AG09319 (cell line): ENCODE measurements around the gene VAV2.

Source experiments
- DNase-seq: peaks from one replicate; pipeline ENCODE4 v3.0.0-alpha.2; 2010; ENCODE audit warnings: low read depth; ENCODE audit errors: extremely low read depth
- CTCF ChIP-seq: IDR thresholded peaks from 2 replicates; pipeline ENCODE4 v1.5.1; 2011; ENCODE audit warnings: low read depth, mild to moderate bottlenecking, inconsistent platforms, low read length, moderate library complexity

VAV2 gene

GRCh38 chr9:133737774-133738639, 254.1 kb downstream of the VAV2 start, which contains the start of gene SARDH:
SARDH (minus strand) TSS chr9:133738352; CDS start chr9:133734173, 4,179 bp downstream.
- no peak for DNase-seq
- TF ChIP-seq CTCF: no peak

- DNase-seq: no peak
- TF ChIP-seq CTCF: no peak
Observed at GRCh38 chr9:133737071-133737773, 254.9 kb downstream of the VAV2 start.

GRCh38 chr9:133735931-133736330, 256.2 kb downstream of the VAV2 start:
- no peak for DNase-seq
- TF ChIP-seq CTCF: no peak

GRCh38 chr9:133735415-133735775, 256.7 kb downstream of the VAV2 start:
- DNase-seq: no peak

GRCh38 chr9:133734590-133735414, 257.3 kb downstream of the VAV2 start:
- TF ChIP-seq CTCF: no peak
- DNase-seq: no peak

More at GRCh38 chr9:133735415-133735775, 256.7 kb downstream of the VAV2 start:
- no peak for TF ChIP-seq CTCF

- DNase-seq: no peak
- TF ChIP-seq CTCF: no peak
Observed at GRCh38 chr9:133733796-133734533, 258.2 kb downstream of the VAV2 start.
